ENCODE results near the gene POC1A.

Gene POC1A

DNA sequence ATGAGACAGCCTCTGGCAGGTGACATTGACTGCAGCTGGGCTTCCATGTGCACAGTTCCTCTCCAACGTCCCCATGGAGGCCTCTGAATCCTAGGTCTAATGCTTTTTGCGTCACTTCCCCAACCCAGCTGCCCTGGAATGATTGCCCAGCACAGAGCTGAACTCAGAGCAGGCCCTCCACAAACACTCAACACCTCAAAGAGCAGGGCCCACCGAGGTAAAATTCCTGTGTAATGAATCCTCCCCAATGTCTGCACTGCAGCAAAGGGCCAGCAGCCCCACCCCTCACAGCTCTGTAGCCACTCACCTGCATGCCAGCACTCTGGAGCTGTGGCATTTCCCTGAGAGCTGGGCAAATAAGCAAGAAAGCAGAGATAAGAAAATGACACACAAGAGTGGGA lies 55.2 kb downstream of the POC1A start:
- peaks cover 0 to 61% of the 10 kb centered on the region in 2 experiments; a peak in 1 of 3 replicates for H3K36me3 ChIP-seq (ENCODE audit: control insufficient read depth in 2 of 2, insufficient read depth in 1 of 2, low read length in 2 of 2)
- H3K9me3 ChIP-seq (ENCODE audit: control insufficient read depth, insufficient read depth, low read depth, low read length): no peaks in the 10 kb centered on the region
- no peak overlapping the region for H3K4me3 ChIP-seq (ENCODE audit: low read depth, low read length)
- CTCF ChIA-PET: interaction anchor here (1.1 to 3.4 kb wide), 3 partner anchors 25 to 98 kb away, joined by 3 to 11 read pairs (median 3); no protein-coding TSS in a partner anchor
- H3K4me1 ChIP-seq (ENCODE audit: control insufficient read depth, insufficient read depth, low read length): no peaks in the 10 kb centered on the region
- H3K27ac ChIP-seq (ENCODE audit: extremely low read depth, low read depth, low read length): no peak overlapping the region
- POLR2A ChIA-PET: no interaction called here
- no peak for TF ChIP-seq ZNF19 (tag by site-specific recombination; IDR thresholded peaks at IDR 0.05; ENCODE audit: low read depth)
- TF ChIP-seq, protein P1, sequence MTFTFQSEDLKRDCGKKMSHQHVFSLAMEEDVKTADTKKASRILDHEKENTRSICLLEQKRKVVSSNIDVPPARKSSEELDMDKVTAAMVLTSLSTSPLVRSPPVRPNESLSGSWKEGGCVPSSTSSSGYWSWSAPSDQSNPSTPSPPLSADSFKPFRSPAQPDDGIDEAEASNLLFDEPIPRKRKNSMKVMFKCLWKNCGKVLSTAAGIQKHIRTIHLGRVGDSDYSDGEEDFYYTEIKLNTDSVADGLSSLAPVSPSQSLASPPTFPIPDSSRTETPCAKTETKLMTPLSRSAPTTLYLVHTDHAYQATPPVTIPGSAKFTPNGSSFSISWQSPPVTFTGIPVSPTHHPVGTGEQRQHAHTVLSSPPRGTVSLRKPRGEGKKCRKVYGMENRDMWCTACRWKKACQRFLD (tag by site-specific recombination; IDR thresholded peaks at IDR 0.05): no peak
- TF ChIP-seq MEIS1 (CRISPR knock-in tag; IDR thresholded peaks at IDR 0.05; ENCODE audit: borderline replicate concordance): no peak
- no peak for TF ChIP-seq ZNF335 (tag by site-specific recombination; conservative IDR thresholded peaks at IDR 0.05)
- no peak for TF ChIP-seq SCRT1 (tag by site-specific recombination; IDR thresholded peaks at IDR 0.05; ENCODE audit: borderline replicate concordance)
- no peak for TF ChIP-seq ZBTB17 (tag by site-specific recombination; IDR thresholded peaks at IDR 0.05)

DNA sequence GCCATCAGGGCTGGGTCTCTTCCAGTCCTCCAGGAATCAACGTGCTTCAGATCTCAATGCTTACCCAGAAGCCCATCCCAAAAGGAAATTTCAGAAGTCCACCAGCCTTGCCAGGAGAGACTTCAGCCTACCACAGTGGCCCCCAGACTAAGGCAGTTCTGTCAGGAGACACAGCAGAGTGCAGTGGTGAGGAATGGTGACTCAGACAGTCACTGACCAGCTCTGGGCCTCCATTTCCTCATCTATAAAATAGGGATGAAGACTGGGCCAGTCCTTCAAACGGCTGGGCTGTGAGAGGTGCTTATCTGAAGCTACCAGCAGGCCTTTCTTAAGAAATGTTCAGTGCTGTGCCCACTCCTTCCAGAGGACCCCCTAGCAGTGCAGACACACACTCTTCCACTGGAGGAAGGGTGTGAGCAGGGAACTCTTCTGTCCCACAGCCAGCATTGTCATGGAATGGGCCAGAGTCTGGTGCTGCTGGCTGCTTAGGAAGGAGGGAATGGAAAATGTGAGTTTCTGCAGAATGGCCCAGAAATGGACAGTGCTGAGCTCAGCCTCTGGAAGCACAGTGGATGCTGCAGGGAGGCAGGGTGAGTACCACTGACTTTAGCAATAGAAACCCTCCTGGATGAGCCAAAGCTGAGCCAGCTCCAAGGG lies 56.2 kb downstream of the POC1A start:
- TF ChIP-seq SALL2 (tag by site-specific recombination; IDR thresholded peaks at IDR 0.05; ENCODE audit: borderline replicate concordance): no peak
- TF ChIP-seq, protein P2, sequence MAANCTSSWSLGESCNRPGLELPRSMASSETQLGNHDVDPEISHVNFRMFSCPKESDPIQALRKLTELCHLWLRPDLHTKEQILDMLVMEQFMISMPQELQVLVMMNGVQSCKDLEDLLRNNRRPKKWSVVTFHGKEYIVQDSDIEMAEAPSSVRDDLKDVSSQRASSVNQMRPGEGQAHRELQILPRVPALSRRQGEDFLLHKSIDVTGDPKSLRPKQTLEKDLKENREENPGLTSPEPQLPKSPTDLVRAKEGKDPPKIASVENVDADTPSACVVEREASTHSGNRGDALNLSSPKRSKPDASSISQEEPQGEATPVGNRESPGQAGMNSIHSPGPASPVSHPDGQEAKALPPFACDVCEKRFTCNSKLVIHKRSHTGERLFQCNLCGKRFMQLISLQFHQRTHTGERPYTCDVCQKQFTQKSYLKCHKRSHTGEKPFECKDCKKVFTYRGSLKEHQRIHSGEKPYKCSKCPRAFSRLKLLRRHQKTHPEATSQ (tag by site-specific recombination; IDR thresholded peaks at IDR 0.05): no peak
- TF ChIP-seq, protein P3, sequence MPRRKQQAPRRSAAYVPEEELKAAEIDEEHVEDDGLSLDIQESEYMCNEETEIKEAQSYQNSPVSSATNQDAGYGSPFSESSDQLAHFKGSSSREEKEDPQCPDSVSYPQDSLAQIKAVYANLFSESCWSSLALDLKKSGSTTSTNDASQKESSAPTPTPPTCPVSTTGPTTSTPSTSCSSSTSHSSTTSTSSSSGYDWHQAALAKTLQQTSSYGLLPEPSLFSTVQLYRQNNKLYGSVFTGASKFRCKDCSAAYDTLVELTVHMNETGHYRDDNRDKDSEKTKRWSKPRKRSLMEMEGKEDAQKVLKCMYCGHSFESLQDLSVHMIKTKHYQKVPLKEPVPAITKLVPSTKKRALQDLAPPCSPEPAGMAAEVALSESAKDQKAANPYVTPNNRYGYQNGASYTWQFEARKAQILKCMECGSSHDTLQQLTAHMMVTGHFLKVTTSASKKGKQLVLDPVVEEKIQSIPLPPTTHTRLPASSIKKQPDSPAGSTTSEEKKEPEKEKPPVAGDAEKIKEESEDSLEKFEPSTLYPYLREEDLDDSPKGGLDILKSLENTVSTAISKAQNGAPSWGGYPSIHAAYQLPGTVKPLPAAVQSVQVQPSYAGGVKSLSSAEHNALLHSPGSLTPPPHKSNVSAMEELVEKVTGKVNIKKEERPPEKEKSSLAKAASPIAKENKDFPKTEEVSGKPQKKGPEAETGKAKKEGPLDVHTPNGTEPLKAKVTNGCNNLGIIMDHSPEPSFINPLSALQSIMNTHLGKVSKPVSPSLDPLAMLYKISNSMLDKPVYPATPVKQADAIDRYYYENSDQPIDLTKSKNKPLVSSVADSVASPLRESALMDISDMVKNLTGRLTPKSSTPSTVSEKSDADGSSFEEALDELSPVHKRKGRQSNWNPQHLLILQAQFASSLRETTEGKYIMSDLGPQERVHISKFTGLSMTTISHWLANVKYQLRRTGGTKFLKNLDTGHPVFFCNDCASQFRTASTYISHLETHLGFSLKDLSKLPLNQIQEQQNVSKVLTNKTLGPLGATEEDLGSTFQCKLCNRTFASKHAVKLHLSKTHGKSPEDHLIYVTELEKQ (tag by site-specific recombination; IDR thresholded peaks at IDR 0.05; ENCODE audit: borderline replicate concordance): no peak
- TF ChIP-seq ZNF792 (tag by site-specific recombination; IDR thresholded peaks at IDR 0.05): no peak
- no peak for TF ChIP-seq SP2 (tag by site-specific recombination; IDR thresholded peaks at IDR 0.05)
- TF ChIP-seq ZNF416 (tag by site-specific recombination; IDR thresholded peaks at IDR 0.05): no peak
- H3K36me3 ChIP-seq (ENCODE audit: control insufficient read depth in 2 of 2, insufficient read depth in 1 of 2, low read length in 2 of 2): peaks cover 0 to 71% of the 10 kb centered on the region in 2 experiments; a peak in 1 of 3 replicates
- no peaks in the 10 kb centered on the region for H3K4me1 ChIP-seq (ENCODE audit: control insufficient read depth, insufficient read depth, low read length)
- ChIA-PET CTCF (interaction anchor here (1.1 kb wide), 1 partner anchor 97 kb away, joined by 3 read pairs; no protein-coding TSS in a partner anchor), POLR2A (no interaction called here)
- H3K4me3 ChIP-seq (ENCODE audit: low read depth, low read length): no peak overlapping the region
- H3K27ac ChIP-seq (ENCODE audit: extremely low read depth, low read depth, low read length): no peak overlapping the region
- no peaks in the 10 kb centered on the region for H3K9me3 ChIP-seq (ENCODE audit: control insufficient read depth, insufficient read depth, low read depth, low read length)

DNA sequence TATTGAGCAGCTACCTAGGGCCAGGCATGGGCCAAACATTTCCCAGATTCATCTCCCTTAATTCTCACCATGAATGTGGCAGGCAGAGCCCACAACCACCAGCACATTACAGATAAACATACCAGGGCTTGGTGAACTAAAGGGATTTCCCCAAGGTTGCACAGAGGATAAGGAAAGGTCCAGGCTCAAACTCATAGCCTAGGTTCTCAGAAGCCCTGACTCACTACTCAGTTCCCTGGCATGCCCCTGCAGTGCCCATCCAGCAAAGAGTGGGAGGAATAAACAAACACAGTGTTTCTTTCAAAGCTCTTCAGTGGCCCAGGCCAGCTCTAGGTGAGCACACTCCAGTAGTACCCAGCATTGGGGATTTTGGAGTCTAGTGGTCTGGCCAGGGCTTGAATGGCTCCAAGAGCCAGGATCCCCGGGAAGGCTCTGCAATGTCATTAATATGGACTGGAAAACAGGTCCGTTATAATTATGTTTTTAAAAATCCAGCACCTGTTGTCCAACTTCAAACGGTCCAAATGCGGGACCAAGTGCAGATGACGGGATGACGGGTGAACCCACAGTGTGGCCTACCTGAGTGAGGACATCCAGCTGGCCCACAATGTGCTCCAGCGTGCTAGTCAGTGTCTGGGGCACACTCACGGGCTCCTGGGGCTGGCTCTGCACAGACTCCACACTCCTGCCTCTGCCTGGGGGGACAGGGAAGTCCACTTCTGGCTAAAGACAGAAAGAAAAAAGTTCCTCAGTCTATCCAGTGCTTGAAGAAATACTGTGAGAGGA lies 58.0 kb downstream of the POC1A start:
- CTCF ChIA-PET: interaction anchor here (0.7 kb wide), 1 partner anchor 415 kb away, joined by 4 read pairs; no protein-coding TSS in a partner anchor
- Histone ChIP-seq H3K36me3 (ENCODE audit: control insufficient read depth in 2 of 2, insufficient read depth in 1 of 2, low read length in 2 of 2) (peaks cover 0 to 79% of the 10 kb centered on the region in 2 experiments; a peak in 1 of 3 replicates), H3K9me3 (ENCODE audit: control insufficient read depth, insufficient read depth, low read depth, low read length) (no peaks in the 10 kb centered on the region), H3K27ac (ENCODE audit: extremely low read depth, low read depth, low read length) (no peak overlapping the region), H3K4me1 (ENCODE audit: control insufficient read depth, insufficient read depth, low read length) (no peaks in the 10 kb centered on the region), H3K4me3 (ENCODE audit: low read depth, low read length) (no peak overlapping the region)
- POLR2A ChIA-PET: no interaction called here
- TF ChIP-seq KLF10 (tag by site-specific recombination; IDR thresholded peaks at IDR 0.05) (no peak), ZNF37A (tag by site-specific recombination; IDR thresholded peaks at IDR 0.05) (no peak), ZFP37 (tag by site-specific recombination; IDR thresholded peaks at IDR 0.05) (no peak), ZNF624 (tag by site-specific recombination; IDR thresholded peaks at IDR 0.05) (no peak), ZFHX2 (tag by site-specific recombination; conservative IDR thresholded peaks at IDR 0.05) (no peak)
- TF ChIP-seq, protein P4, sequence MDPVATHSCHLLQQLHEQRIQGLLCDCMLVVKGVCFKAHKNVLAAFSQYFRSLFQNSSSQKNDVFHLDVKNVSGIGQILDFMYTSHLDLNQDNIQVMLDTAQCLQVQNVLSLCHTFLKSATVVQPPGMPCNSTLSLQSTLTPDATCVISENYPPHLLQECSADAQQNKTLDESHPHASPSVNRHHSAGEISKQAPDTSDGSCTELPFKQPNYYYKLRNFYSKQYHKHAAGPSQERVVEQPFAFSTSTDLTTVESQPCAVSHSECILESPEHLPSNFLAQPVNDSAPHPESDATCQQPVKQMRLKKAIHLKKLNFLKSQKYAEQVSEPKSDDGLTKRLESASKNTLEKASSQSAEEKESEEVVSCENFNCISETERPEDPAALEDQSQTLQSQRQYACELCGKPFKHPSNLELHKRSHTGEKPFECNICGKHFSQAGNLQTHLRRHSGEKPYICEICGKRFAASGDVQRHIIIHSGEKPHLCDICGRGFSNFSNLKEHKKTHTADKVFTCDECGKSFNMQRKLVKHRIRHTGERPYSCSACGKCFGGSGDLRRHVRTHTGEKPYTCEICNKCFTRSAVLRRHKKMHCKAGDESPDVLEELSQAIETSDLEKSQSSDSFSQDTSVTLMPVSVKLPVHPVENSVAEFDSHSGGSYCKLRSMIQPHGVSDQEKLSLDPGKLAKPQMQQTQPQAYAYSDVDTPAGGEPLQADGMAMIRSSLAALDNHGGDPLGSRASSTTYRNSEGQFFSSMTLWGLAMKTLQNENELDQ (tag by site-specific recombination; IDR thresholded peaks at IDR 0.05; ENCODE audit: low read depth): no peak
- TF ChIP-seq, protein P5, sequence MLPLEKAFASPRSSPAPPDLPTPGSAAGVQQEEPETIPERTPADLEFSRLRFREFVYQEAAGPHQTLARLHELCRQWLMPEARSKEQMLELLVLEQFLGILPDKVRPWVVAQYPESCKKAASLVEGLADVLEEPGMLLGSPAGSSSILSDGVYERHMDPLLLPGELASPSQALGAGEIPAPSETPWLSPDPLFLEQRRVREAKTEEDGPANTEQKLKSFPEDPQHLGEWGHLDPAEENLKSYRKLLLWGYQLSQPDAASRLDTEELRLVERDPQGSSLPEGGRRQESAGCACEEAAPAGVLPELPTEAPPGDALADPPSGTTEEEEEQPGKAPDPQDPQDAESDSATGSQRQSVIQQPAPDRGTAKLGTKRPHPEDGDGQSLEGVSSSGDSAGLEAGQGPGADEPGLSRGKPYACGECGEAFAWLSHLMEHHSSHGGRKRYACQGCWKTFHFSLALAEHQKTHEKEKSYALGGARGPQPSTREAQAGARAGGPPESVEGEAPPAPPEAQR (tag by site-specific recombination; IDR thresholded peaks at IDR 0.05): no peak

All from HEK293 (cell line).